ENCODE results near the gene DDX10.

Gene DDX10

GRCh38 chr11:108886005-108886659, 221.3 kb downstream of the DDX10 start:
- H3K9ac ChIP-seq (ENCODE audit: low read length): no peak overlapping the region
- H3K36me3 ChIP-seq (ENCODE audit: control insufficient read depth, insufficient read depth, low read length): no peaks in the 10 kb centered on the region
- H2AK5ac ChIP-seq (ENCODE audit: low read length): no peak overlapping the region
- no peak overlapping the region for H2BK15ac ChIP-seq (replicated peaks; ENCODE audit: low read depth)
- no peak overlapping the region for H3K4me3 ChIP-seq (ENCODE audit: low read length)
- peaks cover 3% of the 10 kb centered on the region for H3K4me1 ChIP-seq (ENCODE audit: control insufficient read depth, low read depth, low read length)
- no peak overlapping the region for H3K4ac ChIP-seq (ENCODE audit: low read depth, low read length)
- H2BK120ac ChIP-seq (ENCODE audit: low read depth, low read length): no peak overlapping the region
- no peak overlapping the region for H3K4me2 ChIP-seq (ENCODE audit: low read length)
- peaks cover 1% of the 10 kb centered on the region for H3K79me1 ChIP-seq (ENCODE audit: low read length)
- no peak overlapping the region for H3K56ac ChIP-seq (ENCODE audit: low read length)
- no peak for DNase-seq
- WGBS (ENCODE audit: extremely low coverage, insufficient coverage, low lambda C conversion rate): no CpG with 5 or more reads among the region's 2 CpGs
- H3K23ac ChIP-seq (ENCODE audit: low read length): no peak overlapping the region
- H3K27ac ChIP-seq (ENCODE audit: low read depth, low read length): no peak overlapping the region
- no peaks in the 10 kb centered on the region for H3K27me3 ChIP-seq (ENCODE audit: insufficient read depth, low read length, poor library complexity)
- H3K18ac ChIP-seq (ENCODE audit: low read length): no peak overlapping the region
- H2BK5ac ChIP-seq (ENCODE audit: low read length): no peak overlapping the region
- H4K8ac ChIP-seq (ENCODE audit: low read depth, low read length): no peak overlapping the region
- no peak overlapping the region for H4K5ac ChIP-seq (ENCODE audit: low read length)
- H3K79me2 ChIP-seq (ENCODE audit: control insufficient read depth, insufficient read depth, low read length): no peaks in the 10 kb centered on the region

GRCh38 chr11:108886660-108887009, 221.8 kb downstream of the DDX10 start:
- WGBS (ENCODE audit: extremely low coverage, insufficient coverage, low lambda C conversion rate): no CpG with 5 or more reads among the region's 2 CpGs
- Histone ChIP-seq H3K36me3 (ENCODE audit: control insufficient read depth, insufficient read depth, low read length) (no peaks in the 10 kb centered on the region), H3K4me1 (ENCODE audit: control insufficient read depth, low read depth, low read length) (peaks cover 3% of the 10 kb centered on the region), H3K4me2 (ENCODE audit: low read length) (no peak overlapping the region), H2BK15ac (replicated peaks; ENCODE audit: low read depth) (no peak overlapping the region), H3K23ac (ENCODE audit: low read length) (no peak overlapping the region), H3K79me2 (ENCODE audit: control insufficient read depth, insufficient read depth, low read length) (no peaks in the 10 kb centered on the region), H4K8ac (ENCODE audit: low read depth, low read length) (no peak overlapping the region), H2AK5ac (ENCODE audit: low read length) (no peak overlapping the region), H3K27me3 (ENCODE audit: insufficient read depth, low read length, poor library complexity) (no peaks in the 10 kb centered on the region), H3K4ac (ENCODE audit: low read depth, low read length) (no peak overlapping the region), H3K4me3 (ENCODE audit: low read length) (no peak overlapping the region), H2BK5ac (ENCODE audit: low read length) (no peak overlapping the region), H3K18ac (ENCODE audit: low read length) (no peak overlapping the region), H3K27ac (ENCODE audit: low read depth, low read length) (no peak overlapping the region), H3K9ac (ENCODE audit: low read length) (no peak overlapping the region), H3K56ac (ENCODE audit: low read length) (no peak overlapping the region), H3K79me1 (ENCODE audit: low read length) (peaks cover 1% of the 10 kb centered on the region), H4K5ac (ENCODE audit: low read length) (no peak overlapping the region), H2BK120ac (ENCODE audit: low read depth, low read length) (no peak overlapping the region)
- no peak for DNase-seq

GRCh38 chr11:108887436-108888238, 222.8 kb downstream of the DDX10 start:
- peak overlapping the region; percentile 80 for H3K18ac ChIP-seq (ENCODE audit: low read length)
- no peak overlapping the region for H2BK120ac ChIP-seq (ENCODE audit: low read depth, low read length)
- H3K36me3 ChIP-seq (ENCODE audit: control insufficient read depth, insufficient read depth, low read length): no peaks in the 10 kb centered on the region
- no peak overlapping the region for H3K9ac ChIP-seq (ENCODE audit: low read length)
- no peaks in the 10 kb centered on the region for H3K79me2 ChIP-seq (ENCODE audit: control insufficient read depth, insufficient read depth, low read length)
- H2BK5ac ChIP-seq (ENCODE audit: low read length): no peak overlapping the region
- H3K23ac ChIP-seq (ENCODE audit: low read length): no peak overlapping the region
- H3K79me1 ChIP-seq (ENCODE audit: low read length): peaks cover 1% of the 10 kb centered on the region
- H2BK15ac ChIP-seq (replicated peaks; ENCODE audit: low read depth): no peak overlapping the region
- WGBS (ENCODE audit: extremely low coverage, insufficient coverage, low lambda C conversion rate): no CpG with 5 or more reads among the region's 8 CpGs
- DNase-seq: no peak
- no peak overlapping the region for H2AK5ac ChIP-seq (ENCODE audit: low read length)
- H3K4me1 ChIP-seq (ENCODE audit: control insufficient read depth, low read depth, low read length): peaks cover 3% of the 10 kb centered on the region
- H3K56ac ChIP-seq (ENCODE audit: low read length): peak overlapping the region; percentile 36
- peak overlapping the region; percentile 31 for H3K4ac ChIP-seq (ENCODE audit: low read depth, low read length)
- no peak overlapping the region for H3K4me2 ChIP-seq (ENCODE audit: low read length)
- no peaks in the 10 kb centered on the region for H3K27me3 ChIP-seq (ENCODE audit: insufficient read depth, low read length, poor library complexity)
- no peak overlapping the region for H3K27ac ChIP-seq (ENCODE audit: low read depth, low read length)
- H3K4me3 ChIP-seq (ENCODE audit: low read length): no peak overlapping the region
- H4K5ac ChIP-seq (ENCODE audit: low read length): no peak overlapping the region
- no peak overlapping the region for H4K8ac ChIP-seq (ENCODE audit: low read depth, low read length)

- no peak overlapping the region for H2AK5ac ChIP-seq (ENCODE audit: low read length)
- H3K18ac ChIP-seq (ENCODE audit: low read length): peak overlapping the region; percentile 9
- H3K23ac ChIP-seq (ENCODE audit: low read length): no peak overlapping the region
- H3K79me1 ChIP-seq (ENCODE audit: low read length): no peaks in the 10 kb centered on the region
- H2BK120ac ChIP-seq (ENCODE audit: low read depth, low read length): no peak overlapping the region
- peaks cover 3% of the 10 kb centered on the region for H3K4me1 ChIP-seq (ENCODE audit: control insufficient read depth, low read depth, low read length)
- H3K27me3 ChIP-seq (ENCODE audit: insufficient read depth, low read length, poor library complexity): no peaks in the 10 kb centered on the region
- no peak overlapping the region for H4K8ac ChIP-seq (ENCODE audit: low read depth, low read length)
- peak overlapping the region; percentile 54 for H3K56ac ChIP-seq (ENCODE audit: low read length)
- no peak overlapping the region for H4K5ac ChIP-seq (ENCODE audit: low read length)
- no CpG with 5 or more reads among the region's 5 CpGs for WGBS (ENCODE audit: extremely low coverage, insufficient coverage, low lambda C conversion rate)
- no peaks in the 10 kb centered on the region for H3K36me3 ChIP-seq (ENCODE audit: control insufficient read depth, insufficient read depth, low read length)
- H3K27ac ChIP-seq (ENCODE audit: low read depth, low read length): no peak overlapping the region
- no peak overlapping the region for H3K4me2 ChIP-seq (ENCODE audit: low read length)
- H3K9ac ChIP-seq (ENCODE audit: low read length): peak overlapping the region; percentile 22
- no peak overlapping the region for H2BK15ac ChIP-seq (replicated peaks; ENCODE audit: low read depth)
- peak overlapping the region; percentile 28 for H2BK5ac ChIP-seq (ENCODE audit: low read length)
- DNase-seq: no peak
- no peaks in the 10 kb centered on the region for H3K79me2 ChIP-seq (ENCODE audit: control insufficient read depth, insufficient read depth, low read length)
- no peak overlapping the region for H3K4ac ChIP-seq (ENCODE audit: low read depth, low read length)
- H3K4me3 ChIP-seq (ENCODE audit: low read length): no peak overlapping the region
Observed at GRCh38 chr11:108890482-108891105, 225.7 kb downstream of the DDX10 start.

GRCh38 chr11:108891143-108891542, 226.3 kb downstream of the DDX10 start:
- H4K5ac ChIP-seq (ENCODE audit: low read length): no peak overlapping the region
- H3K23ac ChIP-seq (ENCODE audit: low read length): no peak overlapping the region
- no peak overlapping the region for H2BK15ac ChIP-seq (replicated peaks; ENCODE audit: low read depth)
- no peaks in the 10 kb centered on the region for H3K36me3 ChIP-seq (ENCODE audit: control insufficient read depth, insufficient read depth, low read length)
- peak overlapping the region; percentile 54 for H3K56ac ChIP-seq (ENCODE audit: low read length)
- H3K79me2 ChIP-seq (ENCODE audit: control insufficient read depth, insufficient read depth, low read length): no peaks in the 10 kb centered on the region
- H3K4ac ChIP-seq (ENCODE audit: low read depth, low read length): no peak overlapping the region
- H3K18ac ChIP-seq (ENCODE audit: low read length): peak overlapping the region; percentile 9
- H3K4me2 ChIP-seq (ENCODE audit: low read length): no peak overlapping the region
- no peaks in the 10 kb centered on the region for H3K27me3 ChIP-seq (ENCODE audit: insufficient read depth, low read length, poor library complexity)
- no peaks in the 10 kb centered on the region for H3K79me1 ChIP-seq (ENCODE audit: low read length)
- H3K4me3 ChIP-seq (ENCODE audit: low read length): no peak overlapping the region
- no peak overlapping the region for H2AK5ac ChIP-seq (ENCODE audit: low read length)
- H2BK5ac ChIP-seq (ENCODE audit: low read length): no peak overlapping the region
- WGBS (ENCODE audit: extremely low coverage, insufficient coverage, low lambda C conversion rate): no CpG with 5 or more reads among the region's 2 CpGs
- H3K9ac ChIP-seq (ENCODE audit: low read length): peak overlapping the region; percentile 22
- no peak overlapping the region for H4K8ac ChIP-seq (ENCODE audit: low read depth, low read length)
- H2BK120ac ChIP-seq (ENCODE audit: low read depth, low read length): no peak overlapping the region
- H3K4me1 ChIP-seq (ENCODE audit: control insufficient read depth, low read depth, low read length): peaks cover 3% of the 10 kb centered on the region
- DNase-seq: no peak
- no peak overlapping the region for H3K27ac ChIP-seq (ENCODE audit: low read depth, low read length)

Data from mesendoderm (in vitro differentiated cells).